A549 treated with CpdA at 1 μM for 4 hours (cell line): Measurements from ENCODE around the gene TMED9. TPM values are rescaled to one million over a fixed set of nuclear protein-coding genes. Genes with fewer than 3 reads are reported as not detected.

Experiments
- total RNA-seq: library from RNA; stranded (reverse); fragments of 200-300 nt; extraction: Qiagen RNA extraction; gene quantifications from 5 replicates; pipeline ENCODE4 v1.2.3, GENCODE V29; 2022; ENCODE audit warnings: low read depth

TMED9 gene
- 277 to 298 TPM (median 279 TPM) in 5 replicates for total RNA-seq

DNA sequence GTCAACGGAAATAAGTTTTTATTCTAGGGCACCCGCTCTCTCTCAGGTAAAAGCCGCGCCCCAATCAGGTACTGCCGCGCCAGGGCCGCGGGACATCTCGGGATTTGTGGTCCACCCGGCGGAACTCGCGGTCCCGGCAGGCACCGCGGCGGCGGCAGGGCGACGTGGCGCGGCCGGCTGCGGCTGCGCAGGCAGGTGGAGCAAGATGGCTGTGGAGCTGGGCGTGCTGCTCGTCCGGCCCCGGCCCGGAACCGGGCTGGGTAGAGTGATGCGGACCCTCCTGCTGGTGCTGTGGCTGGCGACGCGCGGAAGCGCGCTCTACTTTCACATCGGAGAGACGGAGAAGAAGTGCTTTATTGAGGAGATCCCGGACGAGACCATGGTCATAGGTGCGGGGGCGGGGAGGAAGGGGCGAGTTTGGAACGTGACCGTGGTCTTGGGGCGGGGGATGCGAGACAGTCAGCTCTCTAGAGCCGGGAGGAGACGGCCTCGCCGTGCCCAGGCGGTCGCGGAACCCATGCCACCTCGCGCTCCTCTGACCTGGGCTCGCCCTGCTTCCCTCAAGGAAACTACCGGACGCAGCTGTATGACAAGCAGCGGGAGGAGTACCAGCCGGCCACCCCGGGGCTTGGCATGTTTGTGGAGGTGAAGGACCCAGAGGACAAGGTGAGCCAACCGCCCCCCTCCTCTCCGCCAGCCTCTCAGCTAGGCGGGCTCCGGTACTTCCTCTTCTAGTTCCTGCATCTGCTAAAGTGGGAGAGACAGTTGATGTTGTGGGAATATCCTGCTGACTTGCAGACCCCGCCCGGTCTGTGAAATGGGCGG lies at the start of gene TMED9:
Gene TMED9 (plus strand): TSS at position 194 of the 825 bp plus-strand sequence. CDS start 12 bp downstream, at position 206.

DNA sequence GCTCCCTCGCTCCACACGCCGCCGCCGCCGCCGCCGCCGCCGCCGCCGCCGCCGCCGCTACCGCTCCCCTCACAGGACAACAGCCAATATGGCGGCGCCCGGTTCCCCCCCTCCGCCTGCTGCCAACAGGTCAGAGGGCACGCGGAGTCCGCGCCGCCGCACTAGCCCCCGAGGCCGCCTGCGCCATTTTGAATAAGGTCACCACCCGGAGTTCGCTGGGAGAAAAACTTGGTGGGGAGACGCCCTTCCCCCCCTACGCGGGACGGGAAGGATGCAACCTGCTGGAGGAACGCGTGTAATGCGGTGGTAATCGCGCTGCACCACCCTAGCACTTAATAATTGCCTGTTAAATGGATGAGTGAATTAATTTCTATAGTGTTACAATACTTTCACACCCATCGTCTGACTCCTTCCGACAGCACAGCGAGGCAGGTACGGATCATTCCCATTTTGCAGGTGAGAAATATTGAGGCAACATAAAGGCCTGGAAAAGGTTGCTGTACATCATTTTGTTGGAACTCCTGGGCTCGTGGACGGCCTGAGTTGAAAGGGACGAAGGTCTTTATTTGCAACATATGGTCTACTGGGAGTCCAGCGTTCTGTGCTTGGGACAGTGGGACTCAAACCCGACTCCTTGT lies 37.4 kb upstream of the TMED9 start, which contains the start of gene FAM193B:
Gene FAM193B (minus strand): TSS at position 90 of the 638 bp plus-strand sequence. CDS start 105 bp downstream, outside the sequence.

DNA sequence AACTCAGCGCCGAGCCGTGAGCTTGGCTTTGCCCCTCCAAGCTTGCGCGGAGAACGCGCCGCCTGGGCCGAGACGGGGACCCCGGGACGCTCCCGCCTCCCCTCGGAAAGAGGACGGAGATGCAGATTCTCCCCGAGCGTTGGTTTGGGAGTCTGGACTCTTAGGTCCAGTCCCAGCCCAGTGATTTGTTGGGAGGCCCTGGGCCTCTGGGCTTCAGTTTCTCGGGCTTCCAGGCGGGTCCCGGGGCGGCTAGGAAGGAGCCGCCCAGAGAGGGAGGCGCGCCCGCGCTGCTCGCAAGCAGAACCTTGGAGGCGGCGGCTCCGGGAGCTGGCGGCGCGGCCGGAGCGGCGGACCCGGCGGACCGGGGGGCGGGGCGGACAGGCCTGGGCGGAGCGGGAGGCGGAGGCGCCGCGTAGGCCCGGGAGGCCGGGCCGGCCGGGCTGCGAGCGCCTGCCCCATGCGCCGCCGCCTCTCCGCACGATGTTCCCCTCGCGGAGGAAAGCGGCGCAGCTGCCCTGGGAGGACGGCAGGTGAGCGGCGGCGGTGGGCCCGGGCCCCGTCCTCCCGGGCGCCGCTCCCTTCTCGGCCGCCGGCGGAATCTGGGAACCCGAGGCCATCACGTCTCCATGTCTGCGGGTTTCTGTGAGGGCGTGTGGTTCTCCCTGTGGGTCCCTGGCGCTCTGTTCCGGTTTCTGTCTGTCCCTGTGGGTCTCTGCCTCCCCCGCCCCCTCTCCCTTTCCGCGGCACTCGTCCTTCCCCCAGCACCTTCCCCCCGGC lies 7.9 kb downstream of the TMED9 start, which contains the start of gene B4GALT7:
Gene B4GALT7 (plus strand): TSS at position 402 of the 777 bp plus-strand sequence. CDS start 79 bp downstream, at position 481.

Other genes with a start within 250 kb of the TMED9 start
- gene LMAN2, start 240.5 kb upstream of the TMED9 start, total RNA-seq, result 188 to 233 TPM (median 193 TPM) in 5 replicates
- gene RGS14, start 234.3 kb upstream of the TMED9 start, total RNA-seq, result 3.0 to 8.2 TPM (median 6.2 TPM) in 5 replicates
- not detected in 5 replicates for gene SLC34A1, start 207.8 kb upstream of the TMED9 start, total RNA-seq
- not detected in 5 replicates for gene PFN3, start 191.5 kb upstream of the TMED9 start, total RNA-seq
- gene F12, start 182.6 kb upstream of the TMED9 start, total RNA-seq, result 13.4 to 26.6 TPM (median 21.8 TPM) in 5 replicates
- 19.5 to 27.2 TPM (median 23.5 TPM) in 5 replicates for gene GRK6, start 165.5 kb upstream of the TMED9 start, total RNA-seq
- 14.4 to 39.0 TPM (median 34.3 TPM) in 5 replicates for gene PRR7, start 145.4 kb upstream of the TMED9 start, total RNA-seq
- gene DBN1, start 118.6 kb upstream of the TMED9 start, total RNA-seq, result 54.2 to 72.8 TPM (median 63.0 TPM) in 5 replicates
- gene PDLIM7, start 94.6 kb upstream of the TMED9 start, total RNA-seq, result 75.2 to 112 TPM (median 99.1 TPM) in 5 replicates
- gene DOK3, start 82.4 kb upstream of the TMED9 start, total RNA-seq, result 3.4 to 6.8 TPM (median 4.7 TPM) in 5 replicates
- gene DDX41, start 75.2 kb upstream of the TMED9 start, total RNA-seq, result 106 to 129 TPM (median 119 TPM) in 5 replicates
- gene FAM193B, start 37.6 kb upstream of the TMED9 start, total RNA-seq, result 23.8 to 35.4 TPM (median 30.9 TPM) in 5 replicates
- 21.4 to 30.9 TPM (median 26.5 TPM) in 5 replicates for gene B4GALT7, start 7.9 kb downstream of the TMED9 start, total RNA-seq
- not detected in 5 replicates for gene FAM153A, start 190.7 kb downstream of the TMED9 start, total RNA-seq